DMS153 treated with DMSO at 0.1 percent for 48 hours (cell line): ENCODE measurements around the gene ZWILCH.

Experiments used
- DNase-seq: peaks from one replicate; lab custom pipeline; 2025; ENCODE audit not compliant: unreplicated experiment; lab: John Stamatoyannopoulos, UW

Gene ZWILCH

GRCh38 chr15:66535056-66535455, 29.9 kb downstream of the ZWILCH start:
- DNase-seq = no peak

GRCh38 chr15:66542896-66543295, 37.8 kb downstream of the ZWILCH start:
- DNase-seq = no peak

DNA sequence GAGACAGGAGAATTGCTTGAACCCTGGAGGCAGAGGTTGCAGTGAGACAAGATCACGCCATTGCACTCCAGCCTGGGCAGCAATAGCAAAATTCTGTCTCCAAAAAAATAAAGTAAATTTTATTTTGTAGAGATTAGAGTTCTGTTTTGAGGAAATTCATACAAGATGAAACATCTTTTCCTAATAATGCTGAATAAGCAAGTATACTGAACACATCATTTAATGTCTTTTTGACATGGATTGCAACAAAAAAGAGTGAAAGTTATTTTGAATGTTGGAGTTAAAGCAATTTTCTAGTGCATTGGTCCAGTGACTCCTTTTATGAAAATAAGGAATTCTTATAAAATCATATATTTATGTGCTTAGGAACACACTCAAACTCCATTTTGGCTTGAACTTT, 40.1 kb downstream of the ZWILCH start:
- DNase-seq = no peak

- no peak for DNase-seq
These were observed 50.6 kb downstream of the ZWILCH start for GRCh38 chr15:66555685-66556084.

DNA sequence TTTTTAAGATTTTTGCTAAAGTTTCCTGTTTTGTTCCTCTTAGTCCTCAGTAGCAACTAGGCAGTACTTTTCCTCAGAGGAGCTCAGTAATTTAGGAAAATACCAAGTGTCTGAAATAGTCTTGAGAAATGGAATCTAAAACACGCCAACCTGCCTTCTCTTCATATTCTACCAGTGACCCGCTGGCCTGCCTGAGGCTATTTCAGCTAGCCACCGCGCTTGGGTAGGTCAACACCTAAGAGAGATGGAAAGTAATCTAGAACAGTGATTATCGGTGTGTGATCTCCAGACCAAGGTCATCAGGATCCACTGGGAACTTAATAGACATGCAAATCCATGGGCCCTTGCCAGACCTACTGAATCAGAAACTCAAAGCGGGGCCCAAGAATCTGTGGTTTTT, 53.1 kb downstream of the ZWILCH start:
- DNase-seq = no peak

DNA sequence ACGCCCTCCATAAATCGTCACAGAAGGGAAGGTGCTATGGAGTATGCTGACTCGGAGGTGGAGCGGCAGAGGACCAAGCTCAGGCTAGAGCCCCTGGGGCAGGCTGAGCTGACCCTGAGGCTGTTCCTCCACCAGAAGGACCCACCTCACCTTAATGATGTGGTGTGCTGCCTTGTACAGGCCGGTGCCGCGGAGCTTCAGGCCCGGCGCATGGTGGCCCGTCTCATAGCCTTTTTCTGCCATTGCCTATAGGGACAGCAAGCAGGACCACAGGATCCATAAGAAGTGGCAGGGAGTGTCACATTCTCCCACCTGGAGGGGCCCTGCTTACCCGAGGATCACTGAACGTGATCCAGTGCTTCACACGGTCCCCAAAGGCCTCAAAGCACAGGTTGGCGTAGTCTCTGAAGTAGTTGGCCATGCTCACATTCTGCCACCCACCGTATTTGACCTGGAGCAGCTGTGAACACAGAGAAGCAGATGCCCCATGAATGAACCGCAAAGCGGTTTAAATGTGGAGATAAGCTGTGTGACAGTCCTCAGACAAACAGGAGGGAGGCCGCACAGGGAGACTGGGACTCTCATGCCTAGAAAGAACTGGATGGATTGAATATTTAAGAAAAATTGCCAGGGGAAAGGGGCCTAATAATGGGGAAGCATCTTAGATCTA, 55.9 kb downstream of the ZWILCH start:
- no peak for DNase-seq

GRCh38 chr15:66563126-66563525, 58.0 kb downstream of the ZWILCH start:
- DNase-seq = no peak

- DNase-seq = no peak
These were observed 58.5 kb downstream of the ZWILCH start for GRCh38 chr15:66563566-66564110.

DNA sequence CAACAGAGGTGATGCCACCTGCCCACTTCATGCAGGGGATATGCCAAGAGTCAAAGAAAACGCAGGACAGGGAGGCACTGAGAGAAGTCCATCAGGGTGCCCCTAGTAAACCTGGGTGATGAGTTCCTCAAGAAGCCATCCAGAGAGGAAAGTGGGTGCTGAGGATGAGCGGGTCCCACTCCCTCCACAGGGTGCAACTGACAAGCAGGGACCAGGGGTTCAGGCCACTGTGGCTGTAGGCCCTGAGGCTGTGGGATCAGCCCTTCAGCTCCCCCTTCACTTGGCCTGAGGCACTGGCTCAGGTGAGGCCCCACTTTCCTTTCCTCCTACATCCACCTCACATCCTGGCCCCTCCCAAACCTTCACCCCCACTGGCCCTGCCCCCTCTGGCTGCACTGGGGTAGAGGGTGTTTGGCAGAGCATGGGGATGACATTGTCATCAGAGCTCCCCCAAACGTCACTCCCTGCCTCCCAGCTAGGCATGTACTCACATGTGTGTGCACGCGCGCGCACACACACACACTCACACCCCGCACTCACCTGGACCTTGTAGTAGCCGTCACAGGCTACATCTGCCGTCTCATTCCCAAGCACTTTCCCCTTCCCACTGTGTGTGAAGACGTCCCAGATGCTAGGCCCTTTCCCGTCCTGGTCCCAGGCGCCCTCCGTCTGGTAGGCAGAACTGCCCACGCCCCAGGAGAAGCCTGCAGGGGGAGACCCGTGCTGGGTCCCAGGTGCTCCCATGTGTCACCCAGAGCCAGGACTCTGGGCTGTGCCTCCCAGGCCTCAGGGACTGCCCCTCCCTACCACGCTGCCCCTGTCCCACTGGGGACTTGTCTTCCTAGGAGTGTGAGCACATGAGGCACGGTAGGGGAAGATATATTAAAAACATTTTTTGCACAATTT, 59.3 kb downstream of the ZWILCH start:
- no peak for DNase-seq

DNA sequence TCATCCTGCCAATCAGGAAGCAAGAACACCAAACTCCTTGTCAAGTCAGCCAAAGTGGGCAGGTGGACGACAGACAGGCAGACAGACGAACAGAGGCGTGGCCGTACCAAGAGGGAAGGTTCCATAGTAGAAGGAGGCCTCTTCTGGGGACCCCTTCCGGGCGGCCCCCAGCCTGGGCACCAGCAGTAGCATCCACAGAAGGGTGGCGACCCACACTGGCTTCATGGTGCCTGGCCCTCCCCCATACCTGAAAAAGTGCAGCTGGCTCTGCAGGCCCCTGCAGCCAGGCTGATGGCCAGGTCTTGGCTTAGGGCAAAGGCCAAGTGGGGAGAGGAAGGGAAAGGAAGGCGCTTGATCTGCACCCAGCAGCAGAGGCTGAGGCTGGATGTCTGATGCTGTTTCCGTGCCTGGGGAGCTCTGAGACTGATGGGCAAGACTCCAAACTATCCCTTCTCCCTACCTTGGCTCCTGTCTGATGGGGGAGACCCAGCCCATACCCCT, 60.1 kb downstream of the ZWILCH start:
- DNase-seq = no peak

GRCh38 chr15:66565741-66566144, 60.6 kb downstream of the ZWILCH start, which contains the start of gene LCTL:
TSS of gene LCTL (minus strand) at chr15:66565998. CDS start at chr15:66565365, 633 bp downstream.
- no peak for DNase-seq

DNA sequence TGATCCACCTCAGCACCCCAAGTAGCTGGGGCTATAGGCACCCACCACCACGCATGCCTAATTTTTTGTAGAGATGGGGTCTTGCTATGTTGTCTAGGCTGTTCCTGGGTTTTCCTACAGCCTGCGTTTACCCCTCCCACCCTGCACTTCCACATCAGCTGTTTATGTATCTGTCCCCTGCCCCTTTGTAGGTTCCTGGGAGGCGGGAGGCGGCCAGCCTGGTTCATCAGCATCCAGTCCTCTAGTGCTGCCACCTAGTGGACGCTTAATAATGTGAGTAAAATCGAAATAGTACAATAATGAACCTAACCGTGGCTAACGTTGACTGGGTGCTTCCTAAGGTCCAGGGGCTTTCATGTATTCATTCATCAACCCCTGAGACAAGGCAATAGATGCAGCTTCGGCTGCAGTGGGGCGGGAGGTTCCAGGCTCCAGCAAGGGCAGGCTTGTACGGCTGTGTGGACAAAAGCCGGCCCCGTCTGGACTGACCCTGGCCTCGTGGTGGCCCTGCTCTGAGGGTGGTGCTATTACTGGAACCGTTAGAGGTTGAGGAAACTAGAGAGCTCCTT, 61.9 kb downstream of the ZWILCH start:
- DNase-seq = peak; percentile 14

- no peak for DNase-seq
These were observed 62.8 kb downstream of the ZWILCH start for GRCh38 chr15:66567897-66568296.

GRCh38 chr15:66569461-66570137, 64.5 kb downstream of the ZWILCH start:
- no peak for DNase-seq

GRCh38 chr15:66570327-66570726, 65.2 kb downstream of the ZWILCH start:
- DNase-seq = no peak

- no peak for DNase-seq
These were observed 65.8 kb downstream of the ZWILCH start for GRCh38 chr15:66570842-66571478.

- no peak for DNase-seq
These were observed 67.0 kb downstream of the ZWILCH start for GRCh38 chr15:66572146-66572545.

DNA sequence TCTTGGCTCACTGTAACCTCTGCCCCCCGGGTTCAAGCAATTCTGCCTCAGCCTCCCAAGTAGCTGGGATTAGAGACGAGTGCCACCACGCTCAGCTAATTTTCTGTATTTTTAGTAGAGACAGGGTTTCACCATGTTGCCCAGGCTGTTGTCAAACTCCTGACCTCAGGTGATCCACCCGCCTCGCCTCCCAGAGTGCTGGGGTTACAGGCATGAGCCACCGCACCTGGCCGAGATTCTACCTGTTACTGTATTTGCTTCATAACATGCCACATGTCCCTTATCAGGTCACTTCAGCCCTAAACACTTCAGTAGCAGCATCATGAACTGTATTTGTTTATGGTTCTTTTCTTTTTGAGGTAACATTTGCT, 68.2 kb downstream of the ZWILCH start:
- DNase-seq = no peak

DNA sequence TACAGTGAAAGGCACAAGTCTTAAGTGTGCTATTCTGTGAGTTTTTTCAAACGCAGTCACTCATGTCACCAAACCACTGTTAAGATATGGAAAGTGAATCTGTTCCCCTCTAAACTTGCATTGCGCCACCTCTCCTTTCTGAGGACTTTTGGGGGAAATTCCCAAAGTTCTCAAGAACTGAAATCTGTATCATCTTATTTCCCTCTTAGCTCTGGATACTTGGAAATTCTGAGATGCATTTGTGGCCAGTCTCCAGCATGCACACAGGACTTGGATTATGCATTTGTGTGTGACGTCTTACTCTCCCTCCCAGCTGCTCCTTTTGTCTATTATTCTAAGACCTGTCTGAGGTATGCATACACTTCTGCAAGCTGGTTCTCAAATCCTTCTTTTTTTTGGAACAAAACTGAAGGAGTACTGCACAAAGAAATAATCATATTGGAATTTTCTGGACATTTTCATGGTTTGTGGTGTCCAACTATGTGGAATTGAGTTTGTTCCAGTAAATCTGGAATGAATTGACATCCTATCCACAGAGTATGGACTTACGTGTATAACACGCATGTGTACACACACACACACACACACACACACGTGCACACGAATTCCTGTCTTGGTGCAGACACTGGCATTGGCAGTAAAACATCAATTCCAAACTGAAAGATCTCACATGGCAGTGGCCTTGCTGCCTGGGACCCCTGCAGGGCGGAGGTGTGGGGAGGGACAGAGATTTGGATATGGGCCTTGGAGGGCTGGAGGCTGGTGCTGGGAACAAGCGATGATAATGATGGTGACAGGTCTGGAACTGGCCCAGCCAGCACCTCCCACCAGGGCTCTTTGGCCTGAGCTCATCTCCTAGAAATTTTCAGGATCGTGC, 68.8 kb downstream of the ZWILCH start:
- DNase-seq = no peak

DNA sequence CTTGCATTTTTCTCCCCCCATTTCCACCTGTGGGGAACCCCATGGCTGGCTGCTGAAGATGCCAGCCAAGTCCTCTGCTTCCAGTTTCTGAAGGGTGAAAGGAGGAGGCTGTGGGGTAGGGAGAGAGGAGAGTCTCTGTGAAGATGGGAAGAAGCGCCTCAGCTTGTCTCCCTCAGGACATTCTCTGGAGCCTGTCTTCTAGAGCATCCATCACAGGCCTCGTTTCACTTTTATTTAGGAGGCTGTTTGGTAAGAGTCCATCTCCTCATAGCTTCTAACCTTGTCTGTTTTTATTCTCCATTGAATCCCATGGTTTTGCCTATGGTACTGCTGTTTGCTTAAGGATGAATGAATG, 69.4 kb downstream of the ZWILCH start:
- no peak for DNase-seq
